Left renal cortex interstitium (tissue), 4 donors: ENCODE data around the gene PTTG1IP. TPM values are rescaled to one million over a fixed set of nuclear protein-coding genes. Genes with fewer than 3 reads are reported as not detected.

ENCODE experiments used
- DNase-seq, 4 donors: peaks; one replicate each; pipeline ENCODE4 v3.0.0-alpha.2; 2013; ENCODE audit warnings: low read depth in 4 of 4, low spot score in 2 of 4, missing footprints in 1 of 4
- polyA plus RNA-seq, 4 donors: library from polyadenylated mRNA; unstranded; fragments of 120-200 nt; gene quantifications; one replicate each; pipeline ENCODE4 v1.2.1, GENCODE V29; 2013; ENCODE audit not compliant: insufficient read length in 4 of 4

PTTG1IP gene
- polyA plus RNA-seq, 4 donors = 260 to 303 (median 301) TPM

DNA sequence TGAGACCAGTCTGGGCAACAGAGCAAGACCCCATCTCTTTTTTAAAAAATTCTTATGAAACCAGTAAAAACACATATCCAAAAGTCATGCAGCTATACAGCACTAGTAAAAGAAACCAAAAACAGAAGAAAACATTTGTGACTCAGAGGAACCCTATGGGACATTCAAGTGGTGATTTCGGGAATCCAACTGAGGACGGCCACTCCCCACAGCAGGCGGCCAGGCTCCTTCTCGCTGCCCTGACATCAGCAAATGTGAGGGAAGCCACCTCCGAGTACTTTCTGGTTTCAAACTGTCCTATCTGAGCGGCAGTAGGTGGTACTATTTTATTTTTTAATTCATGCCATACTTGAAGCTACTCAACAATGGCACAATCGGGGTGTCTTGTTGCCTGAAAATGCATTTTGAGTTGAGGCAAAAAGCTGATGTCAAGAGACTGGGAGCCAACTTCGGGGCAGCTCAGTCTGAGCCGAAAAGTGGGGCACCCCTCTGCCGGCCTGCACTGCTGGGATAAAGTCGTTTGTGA is 58.9 kb downstream of the PTTG1IP start:
- DNase-seq = no peak

- DNase-seq = no peak
Measured at GRCh38 chr21:44813727-44814126, 59.8 kb downstream of the PTTG1IP start.

DNA sequence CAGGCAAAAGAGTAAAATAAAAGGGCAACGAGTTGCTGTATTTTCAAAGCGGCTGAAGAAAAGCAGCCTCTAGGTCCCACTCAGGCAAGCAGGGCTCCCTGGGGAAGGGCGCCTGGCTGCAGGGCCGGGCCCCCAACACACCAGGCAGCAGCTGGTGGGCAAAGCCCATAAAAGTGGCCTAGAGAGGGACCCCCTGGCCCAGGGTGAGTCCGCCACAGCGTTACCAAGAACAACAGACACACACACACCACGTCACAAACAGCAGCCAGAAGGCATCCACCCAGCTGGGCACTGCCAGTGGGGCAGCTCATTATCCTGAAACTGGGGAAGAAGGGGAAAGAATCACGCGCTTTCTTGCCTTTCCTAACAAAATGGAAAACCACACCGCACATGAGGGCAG is 60.3 kb downstream of the PTTG1IP start:
- no peak for DNase-seq

DNA sequence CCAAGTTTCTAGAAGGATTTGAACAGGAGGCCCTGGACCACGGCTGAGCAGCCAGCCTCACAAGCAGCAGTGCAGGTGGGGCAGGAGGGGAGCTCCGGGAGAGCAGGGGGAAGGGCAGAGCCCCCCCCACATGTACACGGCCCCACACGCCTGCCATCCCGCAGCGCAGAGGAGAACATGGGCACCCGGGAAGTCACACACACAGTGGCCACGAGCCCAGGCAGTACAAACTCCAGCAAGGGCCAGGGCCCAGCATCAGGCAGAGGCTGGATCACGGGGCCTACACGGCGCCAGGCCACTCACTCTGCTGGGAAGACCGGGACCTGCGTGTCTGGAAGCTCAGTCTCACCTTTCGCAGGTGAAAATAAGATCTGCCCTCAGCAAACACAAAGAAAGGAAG is 60.9 kb downstream of the PTTG1IP start:
- no peak for DNase-seq

DNA sequence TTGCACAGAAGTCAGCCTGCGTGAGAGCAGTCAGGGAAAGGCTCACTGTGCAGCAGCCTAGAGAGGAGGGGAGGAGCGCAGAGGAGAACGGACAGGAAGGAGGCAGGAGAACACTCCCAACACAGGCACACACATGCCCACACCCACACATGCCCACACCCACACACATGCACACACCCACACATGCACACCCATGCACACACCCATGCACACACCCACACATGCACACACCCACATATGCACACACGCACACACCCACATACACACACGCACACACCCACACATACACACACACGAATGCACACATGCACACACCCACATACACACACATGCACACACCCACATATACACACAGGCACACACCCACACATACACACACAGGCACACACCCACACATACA is 62.7 kb downstream of the PTTG1IP start:
- DNase-seq = no peak

DNA sequence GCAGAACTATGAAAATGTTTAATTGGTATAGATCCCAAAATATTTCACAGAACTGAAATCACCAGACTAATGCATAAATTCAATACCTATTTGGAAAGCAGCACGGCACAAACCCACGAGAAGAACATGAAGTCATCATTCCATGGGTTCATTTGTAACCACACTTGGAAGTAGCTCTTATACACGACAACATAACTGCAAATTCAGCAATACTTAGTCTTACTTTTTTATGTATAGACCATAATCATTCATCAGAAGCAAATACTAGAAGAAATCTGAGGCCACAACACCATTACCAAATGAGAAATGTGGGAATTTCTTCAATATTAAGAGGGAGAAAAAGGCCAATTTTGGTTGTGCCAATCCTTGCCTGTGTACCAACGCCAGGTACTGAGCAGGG is 67.6 kb downstream of the PTTG1IP start:
- no peak for DNase-seq

- no peak for DNase-seq
Measured at GRCh38 chr21:44805226-44805625, 68.3 kb downstream of the PTTG1IP start.

GRCh38 chr21:44804762-44805161 is 68.7 kb downstream of the PTTG1IP start:
- DNase-seq = no peak

DNA sequence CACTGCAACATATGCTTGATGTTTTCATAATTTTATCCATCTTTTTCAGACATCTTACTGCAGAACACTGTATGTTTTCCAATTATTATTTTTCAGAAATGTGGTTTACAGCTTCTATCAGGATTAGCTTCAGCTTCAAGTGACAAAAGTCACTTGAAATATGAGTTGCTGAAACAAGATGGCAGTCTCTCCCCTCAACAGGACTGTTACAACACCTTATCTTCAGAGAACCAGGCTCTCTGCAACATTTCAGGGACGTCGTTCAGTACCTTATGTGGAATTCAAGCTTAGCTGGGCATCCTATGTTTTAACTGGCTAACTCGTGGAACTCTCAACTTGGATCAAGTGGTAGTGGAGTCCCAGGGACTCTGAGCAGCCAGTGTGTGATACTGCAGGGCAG is 69.8 kb downstream of the PTTG1IP start:
- no peak for DNase-seq

DNA sequence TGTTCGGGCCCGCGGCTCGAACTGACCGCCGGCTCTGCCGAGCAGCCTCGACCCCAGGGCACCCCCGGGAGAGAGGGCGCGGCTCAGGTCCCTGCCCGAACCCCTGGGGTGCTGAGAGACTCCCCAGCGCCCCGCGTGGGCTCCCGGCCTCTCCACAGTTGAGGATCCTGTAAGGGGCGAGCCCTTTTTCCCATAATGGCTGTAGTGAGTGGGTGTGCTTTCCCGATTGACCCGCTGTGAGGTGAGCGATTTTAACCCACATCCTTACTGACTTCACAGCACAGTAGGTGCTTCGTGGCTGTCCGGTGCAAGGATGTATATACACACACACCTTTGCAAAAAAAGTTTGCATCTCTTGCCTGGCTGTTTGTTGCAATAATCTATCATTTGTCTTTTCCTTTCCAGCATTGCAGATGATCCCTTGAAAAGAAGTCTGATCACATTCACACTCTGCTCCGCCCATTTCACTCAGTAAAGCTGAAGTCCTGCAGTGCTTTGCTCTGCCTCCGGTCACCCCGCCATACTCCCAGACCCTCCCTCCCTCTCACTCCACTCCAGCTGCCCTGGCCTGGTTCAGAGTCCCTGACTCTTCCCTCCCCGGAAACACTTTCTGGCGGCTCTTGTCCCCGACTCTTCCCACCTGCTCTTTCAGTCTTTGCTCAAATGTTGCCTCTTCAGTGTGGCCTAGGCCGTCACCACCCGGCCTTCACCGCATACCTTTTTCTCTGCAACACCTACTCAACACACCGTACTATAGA is 70.9 kb downstream of the PTTG1IP start:
- no peak for DNase-seq

DNA sequence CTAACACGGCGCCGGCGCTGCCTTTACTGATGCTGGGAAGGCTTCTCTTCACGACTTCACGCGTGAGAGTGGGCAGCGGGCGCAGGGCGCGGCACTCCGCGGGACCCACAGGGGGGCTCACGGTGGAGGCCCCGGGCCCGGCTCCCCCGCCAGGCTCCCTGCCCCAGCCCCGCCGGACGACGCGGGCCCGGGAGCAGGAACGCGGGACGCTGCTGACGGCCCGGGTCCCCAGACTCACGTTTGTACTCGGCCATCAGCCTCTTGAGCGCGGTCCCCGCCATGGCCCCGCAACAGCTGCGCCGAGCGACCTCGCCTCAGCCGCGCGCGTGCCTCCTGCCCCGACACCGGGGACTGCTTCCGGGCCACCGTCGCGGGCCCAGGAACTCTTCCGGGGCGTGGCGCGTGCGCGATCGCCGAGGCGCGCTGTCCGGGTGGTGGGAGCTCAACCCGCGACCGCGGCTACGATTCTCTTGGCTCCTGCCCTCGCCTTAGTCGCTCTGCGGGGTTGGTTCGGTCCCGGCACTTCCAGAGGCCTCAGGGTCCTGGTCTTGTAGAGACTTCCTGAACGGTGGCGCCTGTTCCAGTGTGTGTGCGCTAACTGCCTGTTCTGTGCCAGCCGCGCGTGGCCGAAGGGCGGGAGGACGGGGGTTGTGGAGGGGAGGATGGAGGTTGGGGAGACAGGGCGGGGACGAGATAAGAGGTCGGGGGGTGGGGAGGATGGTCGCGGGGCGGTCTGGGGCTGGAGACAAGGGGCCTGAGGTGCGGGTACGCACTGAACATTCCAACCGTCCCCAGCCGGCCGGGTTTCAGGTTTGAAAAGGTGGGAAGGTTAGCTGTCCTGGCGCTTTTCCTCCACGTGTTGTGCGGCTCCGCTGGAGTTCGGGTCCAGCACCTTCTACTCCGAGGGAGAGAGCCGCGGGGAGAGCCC is 71.8 kb downstream of the PTTG1IP start, which contains the start of gene UBE2G2:
UBE2G2 (minus strand) TSS at position 353 of the 928 bp plus-strand sequence; CDS start at position 281, 72 bp downstream.
- peak in 2 of 4 donors; percentile 63 to 65 for DNase-seq

GRCh38 chr21:44800971-44801467 is 72.5 kb downstream of the PTTG1IP start:
- DNase-seq = no peak

GRCh38 chr21:44800103-44800502 is 73.4 kb downstream of the PTTG1IP start:
- no peak for DNase-seq

DNA sequence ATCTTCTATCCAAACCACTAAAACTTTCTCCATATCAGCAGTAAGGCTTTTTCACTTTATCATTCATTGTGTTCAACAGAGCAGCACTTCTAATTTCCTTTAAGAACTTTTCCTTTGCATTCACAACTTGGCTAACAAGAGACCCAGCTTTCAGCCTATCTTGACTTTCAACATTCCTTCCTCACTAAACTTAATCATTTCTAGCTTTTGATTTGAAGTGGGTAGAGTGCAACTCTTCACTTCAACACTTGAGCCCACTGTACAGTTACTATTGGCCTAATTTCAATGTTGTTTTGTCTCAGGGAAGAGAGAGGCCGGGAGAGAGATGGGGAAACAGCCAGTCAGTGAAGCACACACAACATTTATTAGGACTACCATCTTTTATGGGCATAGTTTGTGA is 73.8 kb downstream of the PTTG1IP start:
- DNase-seq = no peak

Other genes starting within 250 kb of the PTTG1IP start
- not detected for gene KRTAP10-9, start 246.6 kb downstream of the PTTG1IP start, polyA plus RNA-seq
- not detected for gene KRTAP10-10, start 236.3 kb downstream of the PTTG1IP start, polyA plus RNA-seq
- gene KRTAP10-11, start 227.3 kb downstream of the PTTG1IP start, polyA plus RNA-seq = not detected
- not detected for gene KRTAP12-4, start 219.0 kb downstream of the PTTG1IP start, polyA plus RNA-seq
- gene KRTAP12-3, start 215.8 kb downstream of the PTTG1IP start, polyA plus RNA-seq = not detected
- gene KRTAP12-2, start 206.8 kb downstream of the PTTG1IP start, polyA plus RNA-seq = not detected
- not detected for gene KRTAP12-1, start 191.5 kb downstream of the PTTG1IP start, polyA plus RNA-seq
- not detected for gene KRTAP10-12, start 176.5 kb downstream of the PTTG1IP start, polyA plus RNA-seq
- 1 to 10 TPM in 2 of 4 donors, under 1 TPM in 2; 0.55 to 1.1 (median 0.80) TPM for gene TSPEAR, start 162.1 kb downstream of the PTTG1IP start, polyA plus RNA-seq
- gene UBE2G2, start 71.9 kb downstream of the PTTG1IP start, polyA plus RNA-seq = 100 to 1,000 TPM in 2 of 4 donors, 10 to 100 TPM in 2; 66.0 to 141 (median 107) TPM
- 100 to 1,000 TPM in 3 of 4 donors, 10 to 100 TPM in 1; 99.6 to 121 (median 113) TPM for gene SUMO3, start 55.6 kb downstream of the PTTG1IP start, polyA plus RNA-seq
- 10 to 100 TPM in 3 of 4 donors, 1 to 10 TPM in 1; 9.2 to 21.6 (median 12.1) TPM for gene ITGB2, start 47.2 kb upstream of the PTTG1IP start, polyA plus RNA-seq
- 10 to 100 TPM; 14.4 to 28.3 (median 22.8) TPM for gene SLX9, start 66.3 kb upstream of the PTTG1IP start, polyA plus RNA-seq
- gene ADARB1, start 200.9 kb upstream of the PTTG1IP start, polyA plus RNA-seq = 10 to 100 TPM; 14.9 to 20.0 (median 18.4) TPM